K562 (cell line): ENCODE results near the gene PRKD1. TPM values are rescaled to one million over a fixed set of nuclear protein-coding genes. Genes with fewer than 3 reads are reported as not detected.

Experiments
- CTBP1 ChIP-seq: fragments of 450-650 bp; IDR thresholded peaks from 2 replicates; pipeline ENCODE4 v1.6.1; 2016; ENCODE audit warnings: borderline replicate concordance
- EP400 ChIP-seq: fragments of 450-650 bp; IDR thresholded peaks from 2 replicates; pipeline ENCODE4 v1.6.1; 2017; ENCODE audit warnings: antibody characterized with exemption, mild to moderate bottlenecking, moderate library complexity
- HMG20B ChIP-seq: fragments of 250-450 bp; sonication (Bioruptor Pico); IDR thresholded peaks from 2 replicates; pipeline ENCODE4 v1.5.0; 2021; ENCODE audit warnings: mild to moderate bottlenecking
- LARP7 ChIP-seq: fragments of 450-650 bp; IDR thresholded peaks from 2 replicates; pipeline ENCODE4 v1.6.1; 2016
- NR4A1 ChIP-seq, 2 experiments: fragments of 250-450 bp in 1 of 2; fragments of 450-650 bp in 1 of 2; sonication (Bioruptor Pico) in 1 of 2; IDR thresholded peaks; 2 replicates each; pipeline versions ENCODE4 v1.4.0 to v1.6.1; 2016 to 2020; ENCODE audit warnings: mild to moderate bottlenecking in 2 of 2, missing compliant biosample characterization in 1 of 2, missing genetic modification characterization in 1 of 2, moderate library complexity in 1 of 2
- NUFIP1 ChIP-seq: fragments of 450-650 bp; IDR thresholded peaks from 2 replicates; pipeline ENCODE4 v1.6.1; 2018; ENCODE audit not compliant: partially characterized antibody
- SMARCA4 ChIP-seq: fragments of 450-650 bp; IDR thresholded peaks from 2 replicates; pipeline ENCODE4 v1.6.1; 2016
- TBL1XR1 ChIP-seq, 2 experiments: IDR thresholded peaks; 2 replicates each; pipeline ENCODE4 v1.6.1; 2012; ENCODE audit warnings: improper control_type of control experiment in 2 of 2, low read length in 2 of 2, mild to moderate bottlenecking in 1 of 2
- ZBTB26 ChIP-seq: fragments of 450-650 bp; formaldehyde crosslinking; IDR thresholded peaks from 2 replicates; pipeline ENCODE4 v1.4.0; 2022; ENCODE audit warnings: missing genetic modification characterization
- ZBTB40 ChIP-seq, 2 experiments: fragments of 450-650 bp in 1 of 2; sonication (generic) in 1 of 2; formaldehyde crosslinking in 1 of 2; IDR thresholded peaks; 2 replicates each; pipeline versions ENCODE4 v1.7.1 to v1.9.0; 2016 to 2022; ENCODE audit warnings: inconsistent platforms in 1 of 2, mild to moderate bottlenecking in 1 of 2, missing genetic modification reagents in 1 of 2
- ZBTB7A ChIP-seq: IDR thresholded peaks from 2 replicates; pipeline ENCODE4 v1.6.1; 2011; ENCODE audit warnings: low read depth, mild to moderate bottlenecking, low read length, moderate library complexity, borderline replicate concordance; ENCODE audit not compliant: control insufficient read depth
- ZFX ChIP-seq: sonication (generic); formaldehyde crosslinking; IDR thresholded peaks from 2 replicates; pipeline ENCODE4 v1.8.0; 2022; ENCODE audit warnings: mild to moderate bottlenecking, missing genetic modification reagents, moderate library complexity
- ZNF431 ChIP-seq: sonication (generic); formaldehyde crosslinking; IDR thresholded peaks from 2 replicates; pipeline ENCODE4 v1.8.0; 2022; ENCODE audit warnings: mild to moderate bottlenecking, missing genetic modification reagents
- polyA plus RNA-seq, 8 experiments: library from polyadenylated mRNA; depleted of rRNA in 4 of 8; stranded (reverse) in 5 of 8; unstranded in 3 of 8; fragments of >200 nt; fragmentation: Nextera tagmentation in 2 of 8; fragmentation: Illumina TruSeq in 1 of 8; extraction: Ambion mirVana in 2 of 8; extraction: Trizol in 1 of 8; gene quantifications; 2 replicates each; pipeline versions ENCODE4 v1.2.1 to v1.2.3, GENCODE V29; 2011 to 2014; ENCODE audit warnings: inconsistent platforms in 1 of 8, missing spikeins in 1 of 8
- total RNA-seq, 7 experiments: library from RNA; depleted of rRNA in 6 of 7; stranded (reverse); fragments of >200 nt in 6 of 7; fragmentation: Illumina TruSeq in 2 of 7; extraction: Trizol in 2 of 7; gene quantifications; 2 replicates each; pipeline versions ENCODE4 v1.2.1 to v1.2.3, GENCODE V29; 2011 to 2021; ENCODE audit warnings: low replicate concordance in 1 of 7
- TF ChIP-seq, protein P1 (sequence below): fragments of 250-450 bp; sonication (Bioruptor Pico); IDR thresholded peaks from 2 replicates; pipeline ENCODE4 v1.5.0; 2022; ENCODE audit warnings: mild to moderate bottlenecking
- TF ChIP-seq, protein P2 (sequence below): fragments of 450-650 bp; conservative IDR thresholded peaks from 2 replicates; pipeline ENCODE4 v1.6.1; 2016; ENCODE audit warnings: missing genetic modification characterization, low read depth, mild to moderate bottlenecking, control low read depth, missing compliant biosample characterization

The PRKD1 gene
- total and polyA plus RNA-seq, 9 of the 15 experiments (the other 6 are each of a cell fraction or from before 2014, with no cell fraction given) = 0.04 to 0.25 (median 0.13) TPM; not detected in 1

GRCh38 chr14:29682789-29683188 is 244.9 kb downstream of the PRKD1 start (continued):
- TF ChIP-seq ZBTB40 (IDR thresholded peaks at IDR 0.05) (no peak), ZBTB40 (CRISPR knock-in tag; IDR thresholded peaks at IDR 0.05) (no peak), SMARCA4 (no peak), ZFX (CRISPR knock-in tag) (no peak), LARP7 (no peak), ZBTB7A (no peak), NR4A1 (CRISPR knock-in tag; IDR thresholded peaks at IDR 0.05) (no peak), NR4A1 (tag; IDR thresholded peaks at IDR 0.05) (no peak), TBL1XR1 (IDR thresholded peaks at IDR 0.05; ENCODE audit: low read length in 2 of 2) (no peak), NUFIP1 (no peak), CTBP1 (no peak), ZNF431 (CRISPR knock-in tag) (no peak), ZBTB26 (CRISPR knock-in tag) (no peak), EP400 (no peak), HMG20B (no peak)
- TF ChIP-seq, protein P1, sequence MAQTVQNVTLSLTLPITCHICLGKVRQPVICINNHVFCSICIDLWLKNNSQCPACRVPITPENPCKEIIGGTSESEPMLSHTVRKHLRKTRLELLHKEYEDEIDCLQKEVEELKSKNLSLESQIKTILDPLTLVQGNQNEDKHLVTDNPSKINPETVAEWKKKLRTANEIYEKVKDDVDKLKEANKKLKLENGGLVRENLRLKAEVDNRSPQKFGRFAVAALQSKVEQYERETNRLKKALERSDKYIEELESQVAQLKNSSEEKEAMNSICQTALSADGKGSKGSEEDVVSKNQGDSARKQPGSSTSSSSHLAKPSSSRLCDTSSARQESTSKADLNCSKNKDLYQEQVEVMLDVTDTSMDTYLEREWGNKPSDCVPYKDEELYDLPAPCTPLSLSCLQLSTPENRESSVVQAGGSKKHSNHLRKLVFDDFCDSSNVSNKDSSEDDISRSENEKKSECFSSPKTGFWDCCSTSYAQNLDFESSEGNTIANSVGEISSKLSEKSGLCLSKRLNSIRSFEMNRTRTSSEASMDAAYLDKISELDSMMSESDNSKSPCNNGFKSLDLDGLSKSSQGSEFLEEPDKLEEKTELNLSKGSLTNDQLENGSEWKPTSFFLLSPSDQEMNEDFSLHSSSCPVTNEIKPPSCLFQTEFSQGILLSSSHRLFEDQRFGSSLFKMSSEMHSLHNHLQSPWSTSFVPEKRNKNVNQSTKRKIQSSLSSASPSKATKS (CRISPR knock-in tag) = no peak
- TF ChIP-seq, protein P2, sequence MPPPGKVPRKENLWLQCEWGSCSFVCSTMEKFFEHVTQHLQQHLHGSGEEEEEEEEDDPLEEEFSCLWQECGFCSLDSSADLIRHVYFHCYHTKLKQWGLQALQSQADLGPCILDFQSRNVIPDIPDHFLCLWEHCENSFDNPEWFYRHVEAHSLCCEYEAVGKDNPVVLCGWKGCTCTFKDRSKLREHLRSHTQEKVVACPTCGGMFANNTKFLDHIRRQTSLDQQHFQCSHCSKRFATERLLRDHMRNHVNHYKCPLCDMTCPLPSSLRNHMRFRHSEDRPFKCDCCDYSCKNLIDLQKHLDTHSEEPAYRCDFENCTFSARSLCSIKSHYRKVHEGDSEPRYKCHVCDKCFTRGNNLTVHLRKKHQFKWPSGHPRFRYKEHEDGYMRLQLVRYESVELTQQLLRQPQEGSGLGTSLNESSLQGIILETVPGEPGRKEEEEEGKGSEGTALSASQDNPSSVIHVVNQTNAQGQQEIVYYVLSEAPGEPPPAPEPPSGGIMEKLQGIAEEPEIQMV (tag) = no peak
